GM12865 (cell line): ENCODE data around the gene LCE4A.

ENCODE experiments used
- DNase-seq: peaks from one replicate; pipeline ENCODE4 v3.0.0; 2010; ENCODE audit warnings: low read depth
- H3K4me3 ChIP-seq: 2 replicates; pipeline ENCODE4 v1.5.1; 2011; ENCODE audit warnings: mild to moderate bottlenecking, low read depth, low read length, control low read depth
- TF ChIP-seq, protein P1 (sequence below): IDR thresholded peaks from 2 replicates; pipeline ENCODE4 v1.5.1; 2011; ENCODE audit warnings: low read length, control low read depth, low read depth, inconsistent platforms; ENCODE audit not compliant: insufficient read depth; ENCODE audit errors: missing control alignments

Gene LCE4A

DNA sequence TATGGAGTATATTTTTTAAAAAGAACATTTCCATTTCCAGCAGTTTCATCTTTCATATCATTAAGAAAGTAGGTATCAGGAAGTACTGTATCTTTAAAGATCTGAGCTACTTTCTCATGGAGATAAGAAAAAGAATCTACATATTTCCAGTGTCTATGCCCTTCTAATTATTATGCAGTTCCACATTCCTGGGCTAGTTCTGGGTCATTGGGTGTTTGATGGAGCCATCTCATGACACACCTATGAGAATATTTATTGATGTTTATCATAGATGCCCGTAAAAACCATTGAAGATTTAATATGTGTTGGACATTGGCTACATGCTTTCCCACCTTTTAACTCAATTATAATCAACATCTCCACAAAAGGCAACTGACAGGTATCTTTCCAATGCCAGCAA lies 21.0 kb downstream of the LCE4A start:
- TF ChIP-seq, protein P1, sequence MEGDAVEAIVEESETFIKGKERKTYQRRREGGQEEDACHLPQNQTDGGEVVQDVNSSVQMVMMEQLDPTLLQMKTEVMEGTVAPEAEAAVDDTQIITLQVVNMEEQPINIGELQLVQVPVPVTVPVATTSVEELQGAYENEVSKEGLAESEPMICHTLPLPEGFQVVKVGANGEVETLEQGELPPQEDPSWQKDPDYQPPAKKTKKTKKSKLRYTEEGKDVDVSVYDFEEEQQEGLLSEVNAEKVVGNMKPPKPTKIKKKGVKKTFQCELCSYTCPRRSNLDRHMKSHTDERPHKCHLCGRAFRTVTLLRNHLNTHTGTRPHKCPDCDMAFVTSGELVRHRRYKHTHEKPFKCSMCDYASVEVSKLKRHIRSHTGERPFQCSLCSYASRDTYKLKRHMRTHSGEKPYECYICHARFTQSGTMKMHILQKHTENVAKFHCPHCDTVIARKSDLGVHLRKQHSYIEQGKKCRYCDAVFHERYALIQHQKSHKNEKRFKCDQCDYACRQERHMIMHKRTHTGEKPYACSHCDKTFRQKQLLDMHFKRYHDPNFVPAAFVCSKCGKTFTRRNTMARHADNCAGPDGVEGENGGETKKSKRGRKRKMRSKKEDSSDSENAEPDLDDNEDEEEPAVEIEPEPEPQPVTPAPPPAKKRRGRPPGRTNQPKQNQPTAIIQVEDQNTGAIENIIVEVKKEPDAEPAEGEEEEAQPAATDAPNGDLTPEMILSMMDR, result no peak
- no peak overlapping the region for H3K4me3 ChIP-seq
- no peak for DNase-seq

DNA sequence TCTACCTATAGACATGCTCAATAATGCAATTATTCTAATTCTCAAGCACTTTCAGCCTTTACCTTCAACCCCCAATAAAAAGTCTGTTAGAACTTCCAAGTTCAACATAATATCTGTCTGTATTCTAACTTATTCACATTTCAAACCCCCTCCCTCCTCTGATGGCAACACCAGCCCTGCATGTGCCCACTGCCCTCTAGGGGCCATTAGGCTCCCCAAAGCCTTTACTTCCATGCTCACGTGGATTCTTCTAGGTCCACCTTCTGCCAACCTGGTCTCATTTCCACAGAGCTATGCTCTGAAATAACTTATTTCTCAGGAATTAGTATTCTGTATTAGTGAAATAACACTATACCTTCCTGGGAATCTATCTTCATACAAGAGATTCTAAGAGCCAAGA lies 27.7 kb downstream of the LCE4A start:
- TF ChIP-seq, protein P1, result no peak
- no peak for DNase-seq
- H3K4me3 ChIP-seq, result no peak overlapping the region

DNA sequence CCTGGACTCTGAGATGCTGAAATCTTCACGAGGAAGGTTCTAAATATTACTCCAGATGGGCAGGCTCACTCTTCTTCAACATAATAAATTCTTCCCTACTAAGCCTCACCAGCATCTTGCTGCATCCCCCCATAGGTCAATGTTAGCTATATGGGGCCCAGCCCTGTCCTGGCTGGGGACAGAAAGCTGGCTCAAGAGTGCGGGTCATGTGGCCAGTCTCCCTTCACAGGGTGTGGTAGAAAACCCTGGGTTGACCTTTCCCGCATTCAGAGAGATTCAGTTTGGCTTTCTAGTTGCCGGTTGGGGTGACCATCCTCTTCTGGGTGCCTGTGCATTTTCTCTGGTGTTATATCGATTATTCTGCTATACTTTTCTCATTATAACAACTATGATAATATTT lies 30.0 kb downstream of the LCE4A start:
- DNase-seq, result no peak
- H3K4me3 ChIP-seq, result no peak overlapping the region
- TF ChIP-seq, protein P1, result no peak

DNA sequence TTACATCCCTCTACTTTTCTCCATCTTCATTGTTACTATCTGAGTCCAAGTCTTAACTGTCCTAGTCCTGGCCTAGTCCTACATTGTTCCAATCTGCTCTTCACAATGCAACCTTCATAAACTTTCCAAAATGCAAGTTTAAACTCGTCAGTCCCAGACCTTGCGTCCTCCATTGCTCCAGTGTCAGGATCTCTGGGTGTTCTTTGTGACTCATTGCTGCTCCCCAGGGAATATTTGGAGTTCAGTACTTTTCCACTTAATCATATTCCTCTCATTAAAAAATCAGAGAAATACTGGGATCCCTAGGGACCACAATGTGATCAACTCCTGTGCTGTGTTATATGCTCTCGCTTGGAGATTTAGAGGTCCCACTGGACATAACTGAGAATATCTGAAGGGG lies 31.9 kb downstream of the LCE4A start:
- TF ChIP-seq, protein P1, result no peak
- no peak overlapping the region for H3K4me3 ChIP-seq
- no peak for DNase-seq

DNA sequence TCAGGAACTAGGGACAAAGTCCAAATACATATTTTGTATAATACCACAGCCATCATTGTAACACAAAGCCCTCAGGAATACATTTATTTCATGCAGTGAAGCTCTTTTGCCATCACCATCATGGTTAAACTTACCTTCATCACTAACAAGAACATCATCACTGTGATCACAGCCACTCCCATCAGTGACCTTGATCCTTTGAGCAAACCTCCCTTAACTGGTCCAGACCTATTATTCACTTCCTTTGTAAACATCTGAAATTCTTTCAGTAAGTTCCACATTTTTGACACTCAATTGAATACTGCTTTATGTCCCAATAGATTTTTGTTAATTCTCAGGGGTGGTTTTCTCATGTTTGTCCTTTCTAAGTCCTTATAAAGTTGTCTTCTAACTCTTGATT lies 33.7 kb downstream of the LCE4A start:
- TF ChIP-seq, protein P1, result no peak
- DNase-seq, result no peak
- H3K4me3 ChIP-seq, result no peak overlapping the region

DNA sequence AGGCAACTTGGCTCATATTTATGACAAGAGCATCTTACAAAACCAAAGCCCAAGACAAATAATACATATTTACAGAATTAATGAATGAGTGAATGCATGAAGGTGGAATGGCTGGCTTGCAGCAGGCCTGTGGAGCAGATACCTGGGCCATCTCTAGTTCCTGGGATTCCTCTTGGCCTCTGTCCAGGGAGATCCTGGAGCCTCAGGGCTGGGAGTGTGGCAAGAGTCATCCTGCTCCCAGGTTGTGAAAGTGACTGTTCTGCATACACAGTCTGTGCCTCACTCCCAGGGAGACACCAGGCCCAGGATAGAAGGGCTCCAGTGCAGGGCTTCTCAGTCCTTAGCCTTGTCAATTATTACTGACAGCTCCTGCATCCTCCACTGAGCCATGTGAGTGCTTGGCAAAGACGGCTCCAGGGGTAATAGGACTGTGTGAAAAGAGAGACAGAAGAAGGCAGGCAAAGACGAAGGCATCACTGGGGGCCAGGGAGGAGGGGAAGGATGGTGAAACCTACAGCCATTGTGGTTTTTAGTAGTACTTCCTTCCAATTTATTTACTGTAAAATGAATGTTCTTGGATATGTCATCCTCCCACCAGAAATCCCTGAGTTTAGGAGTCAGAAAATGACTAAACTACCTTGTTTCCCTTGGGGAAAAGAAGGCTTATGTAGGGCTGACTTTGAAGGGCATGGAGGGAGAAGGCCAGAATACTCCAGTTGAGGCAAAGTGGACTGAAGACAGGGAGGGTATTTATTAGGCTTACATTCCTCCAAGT lies 35.6 kb downstream of the LCE4A start:
- TF ChIP-seq, protein P1, result no peak
- no peak for DNase-seq
- H3K4me3 ChIP-seq, result no peak overlapping the region

DNA sequence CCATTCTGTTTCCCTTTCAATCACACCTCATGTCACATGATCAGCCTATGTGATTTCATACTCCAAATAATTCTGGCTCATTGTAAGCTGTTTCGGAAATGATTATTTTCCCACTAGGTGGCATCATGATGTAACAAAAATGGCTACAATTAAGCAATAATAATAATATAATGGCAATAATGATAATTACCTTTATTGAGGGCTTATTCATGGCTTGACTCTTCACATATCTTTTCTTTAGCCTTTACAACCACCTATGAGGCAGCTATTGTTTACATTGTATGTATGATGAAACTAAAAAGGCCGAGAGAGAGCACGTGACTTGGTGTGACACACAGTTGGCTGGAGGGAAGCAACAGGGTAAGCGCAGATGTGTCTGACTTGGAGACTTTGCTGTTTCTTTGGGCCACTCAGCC lies 37.3 kb downstream of the LCE4A start:
- no peak for DNase-seq
- H3K4me3 ChIP-seq, result no peak overlapping the region
- TF ChIP-seq, protein P1, result no peak
